HG03460 (cell line): ENCODE results near the gene GMDS.

Experiments
- ATAC-seq: cut with Tn5 transposase; IDR thresholded peaks from one replicate; pipeline ENCODE4 v1.9.1; 2021; ENCODE audit not compliant: unreplicated experiment

GMDS gene

DNA sequence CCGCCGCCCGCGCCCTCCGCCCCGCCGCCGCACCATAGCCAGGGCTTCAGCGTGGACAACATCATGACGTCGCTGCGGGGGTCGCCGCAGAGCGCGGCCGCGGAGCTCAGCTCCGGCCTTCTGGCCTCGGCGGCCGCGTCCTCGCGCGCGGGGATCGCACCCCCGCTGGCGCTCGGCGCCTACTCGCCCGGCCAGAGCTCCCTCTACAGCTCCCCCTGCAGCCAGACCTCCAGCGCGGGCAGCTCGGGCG is 634.2 kb downstream of the GMDS start:
- ATAC-seq: no peak

- no peak for ATAC-seq
These were observed 634.7 kb downstream of the GMDS start for GRCh38 chr6:1610497-1611321.

- ATAC-seq: no peak
These were observed 635.5 kb downstream of the GMDS start, which contains the start of gene FOXC1 for GRCh38 chr6:1609648-1610496. FOXC1 (plus strand) TSS chr6:1609915; CDS start chr6:1610446, 531 bp downstream.

DNA sequence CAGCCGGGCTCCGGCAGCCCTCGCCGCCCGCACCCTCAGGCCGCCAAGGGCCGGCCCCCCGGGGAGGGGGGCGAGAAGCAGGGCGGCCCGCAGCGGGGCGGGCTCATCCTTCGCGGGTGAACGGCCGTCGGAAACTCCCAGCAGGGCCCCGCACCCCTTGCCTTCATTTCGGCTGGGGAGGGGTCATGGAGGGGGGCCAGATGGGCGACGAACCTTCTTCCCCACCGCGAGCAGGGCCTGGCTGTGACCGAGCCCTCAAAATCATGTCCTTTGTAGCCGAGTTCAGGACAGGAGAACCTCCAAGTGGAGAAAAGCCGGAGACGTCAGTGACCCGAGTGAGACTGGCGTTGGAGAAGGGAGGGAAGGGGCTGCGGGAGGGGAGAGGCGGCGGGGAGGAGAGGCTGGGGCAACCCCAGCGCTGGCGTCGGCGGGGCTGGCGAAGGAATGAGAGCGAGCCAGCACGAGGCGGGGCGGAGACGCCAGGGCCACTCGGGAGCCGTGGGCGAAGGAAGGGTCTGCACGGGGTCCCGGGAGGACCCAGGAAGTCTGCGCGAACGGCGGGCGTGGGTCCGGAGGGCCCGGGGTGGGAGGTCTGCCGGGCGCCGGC is 636.3 kb downstream of the GMDS start:
- no peak for ATAC-seq

- ATAC-seq: no peak
These were observed 637.0 kb downstream of the GMDS start for GRCh38 chr6:1608222-1609040.

GRCh38 chr6:1607516-1608221 is 637.7 kb downstream of the GMDS start:
- ATAC-seq: no peak

- ATAC-seq: no peak
These were observed 638.5 kb downstream of the GMDS start for GRCh38 chr6:1606780-1607515.

- ATAC-seq: no peak
These were observed 639.3 kb downstream of the GMDS start for GRCh38 chr6:1605893-1606779.

DNA sequence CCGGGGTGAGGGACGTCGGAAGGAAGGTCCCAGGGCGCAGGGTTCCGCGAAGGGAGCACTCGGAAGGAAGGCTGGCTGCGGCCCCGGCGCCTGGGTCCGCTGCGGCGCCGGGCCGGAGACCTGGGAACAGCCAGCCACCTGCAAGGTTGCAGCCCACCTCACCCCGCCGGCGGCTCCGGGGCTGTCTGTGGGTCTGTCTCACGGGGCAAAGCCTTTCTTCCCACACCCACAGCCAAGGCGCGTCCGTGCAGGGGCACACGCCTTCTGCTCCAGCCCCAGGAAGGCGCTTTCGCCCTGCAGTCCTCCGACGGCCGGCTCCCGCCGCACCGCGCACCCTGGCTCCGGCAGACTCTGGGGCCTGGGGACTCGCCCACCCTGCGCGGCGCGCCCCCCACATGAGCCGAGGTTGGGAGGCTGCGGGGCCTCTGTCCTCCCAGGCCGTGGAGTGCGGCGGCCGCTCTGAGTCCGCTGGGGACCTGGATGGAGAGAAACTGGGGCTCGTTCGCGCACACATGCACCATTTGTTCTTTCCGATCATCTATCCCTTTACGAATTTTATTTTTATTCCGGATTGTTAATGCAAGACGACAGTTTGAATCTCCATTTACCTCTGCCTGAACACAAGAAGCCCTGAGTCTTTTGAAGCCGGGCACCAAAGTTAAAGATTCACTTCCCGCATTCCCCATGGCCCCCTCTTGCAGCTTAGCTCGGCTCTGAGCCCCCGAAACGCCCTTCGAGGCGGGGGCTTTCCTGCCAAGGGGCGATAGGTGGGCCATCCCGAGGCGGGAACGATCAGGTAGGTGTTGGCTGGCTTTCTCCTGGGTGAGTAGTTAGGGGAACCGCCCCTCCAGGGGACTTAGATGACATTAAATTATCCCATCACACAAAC is 640.2 kb downstream of the GMDS start:
- ATAC-seq: no peak

DNA sequence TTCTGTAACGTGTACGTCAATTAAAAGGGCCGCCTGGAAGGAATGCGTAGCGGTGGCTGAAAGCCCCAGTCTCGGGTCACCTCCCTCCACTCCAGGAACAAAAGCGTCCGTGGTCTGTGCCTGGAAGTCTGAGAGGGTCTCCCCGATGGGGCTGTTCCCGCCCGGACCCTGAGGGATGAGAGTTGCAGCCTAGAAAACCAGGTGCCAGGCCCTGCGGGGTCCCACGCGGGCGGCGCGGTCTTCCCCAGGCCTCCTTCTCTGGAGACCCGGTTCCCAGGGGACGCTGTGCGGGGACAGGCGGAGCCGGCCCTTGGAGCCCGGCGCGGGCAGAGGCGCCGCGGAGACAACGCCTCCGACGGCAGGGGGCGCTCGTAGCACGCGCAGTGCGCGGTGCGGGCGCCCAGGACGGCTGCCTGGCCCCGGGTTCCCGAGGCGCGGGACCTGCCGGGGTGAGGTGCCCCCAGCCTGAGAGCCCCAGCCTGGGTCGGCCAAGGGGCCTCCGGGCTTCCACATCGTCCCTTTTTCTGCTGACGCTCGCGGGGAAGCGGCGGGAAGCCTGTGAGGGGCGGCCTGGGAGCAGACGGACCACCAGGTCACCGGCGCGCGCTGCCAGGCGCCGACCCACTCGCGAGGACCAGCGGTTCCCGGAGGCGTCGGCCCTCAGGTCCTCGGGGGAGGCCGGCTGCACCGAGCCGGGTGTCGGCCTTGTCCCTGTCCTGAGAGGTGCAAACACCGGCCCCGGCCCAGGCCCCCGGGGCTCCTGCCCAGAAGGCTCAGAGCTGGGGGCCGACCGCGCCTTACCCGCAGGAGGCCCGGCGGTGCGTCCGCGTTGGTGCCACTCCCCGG is 641.0 kb downstream of the GMDS start:
- ATAC-seq: peak; percentile 66

DNA sequence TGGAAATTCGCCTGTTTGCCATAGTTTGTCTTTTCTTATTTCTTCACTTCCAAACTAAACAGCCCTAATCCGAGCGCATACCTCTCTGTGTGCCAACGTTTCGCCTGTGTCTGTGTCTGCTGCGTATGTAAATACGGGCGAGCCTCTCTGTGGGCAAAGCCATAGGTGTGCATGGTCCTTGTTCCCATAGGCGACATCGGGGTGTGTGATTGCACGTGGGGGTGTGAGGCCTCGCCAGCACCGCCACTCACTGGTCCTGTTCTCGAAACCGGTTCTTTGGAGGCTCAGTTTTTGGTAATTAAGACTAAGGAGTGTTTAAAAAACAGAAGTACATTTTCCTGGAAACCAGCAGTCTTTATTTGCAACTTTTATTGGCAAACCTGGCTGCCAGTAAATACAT is 641.7 kb downstream of the GMDS start:
- no peak for ATAC-seq

GRCh38 chr6:1602049-1602713 is 643.2 kb downstream of the GMDS start:
- no peak for ATAC-seq

DNA sequence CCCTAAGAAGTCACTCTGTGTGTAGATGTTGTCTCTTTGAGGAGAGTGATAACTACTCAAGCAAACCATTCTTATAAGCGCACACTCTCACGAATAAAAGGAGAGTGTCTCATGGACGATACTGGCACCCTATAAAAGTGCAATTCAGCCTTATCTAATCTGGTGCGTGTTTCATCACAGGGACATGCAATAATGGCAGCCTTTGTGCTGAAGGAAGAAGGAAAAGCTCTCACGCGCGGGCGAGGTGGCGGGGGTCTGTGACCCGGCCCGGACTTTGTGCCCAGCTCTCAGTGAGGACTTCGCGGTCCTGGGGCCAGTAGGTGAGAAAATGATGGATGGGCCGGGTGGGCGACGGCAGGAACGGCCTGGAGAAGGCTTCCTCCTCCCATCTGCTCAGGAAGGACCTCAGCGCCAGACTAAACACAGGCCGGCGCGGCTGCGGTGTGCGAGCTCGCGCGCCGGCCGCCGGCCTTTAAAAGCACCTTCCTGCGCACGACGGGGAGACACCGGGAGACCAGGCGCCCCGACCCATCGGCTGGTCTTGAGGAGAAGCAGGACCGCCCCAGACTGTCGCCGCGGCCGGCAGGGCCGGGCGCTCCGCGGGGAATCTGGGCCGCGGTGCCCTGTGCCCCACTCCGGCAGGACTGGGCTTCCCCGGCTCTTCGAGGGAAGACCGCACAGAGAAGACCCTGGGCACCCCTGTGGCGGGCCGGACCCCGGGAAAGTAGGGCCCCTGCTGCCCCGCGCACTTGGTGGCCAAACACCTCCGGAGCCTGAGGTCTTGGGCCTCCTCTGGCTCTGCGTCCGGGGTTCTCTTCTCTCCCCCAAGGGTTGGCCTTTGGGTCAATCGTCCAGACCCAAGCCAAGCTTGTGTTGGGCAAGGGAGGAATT is 644.0 kb downstream of the GMDS start:
- ATAC-seq: no peak

GRCh38 chr6:1600764-1601157 is 644.6 kb downstream of the GMDS start:
- ATAC-seq: no peak

DNA sequence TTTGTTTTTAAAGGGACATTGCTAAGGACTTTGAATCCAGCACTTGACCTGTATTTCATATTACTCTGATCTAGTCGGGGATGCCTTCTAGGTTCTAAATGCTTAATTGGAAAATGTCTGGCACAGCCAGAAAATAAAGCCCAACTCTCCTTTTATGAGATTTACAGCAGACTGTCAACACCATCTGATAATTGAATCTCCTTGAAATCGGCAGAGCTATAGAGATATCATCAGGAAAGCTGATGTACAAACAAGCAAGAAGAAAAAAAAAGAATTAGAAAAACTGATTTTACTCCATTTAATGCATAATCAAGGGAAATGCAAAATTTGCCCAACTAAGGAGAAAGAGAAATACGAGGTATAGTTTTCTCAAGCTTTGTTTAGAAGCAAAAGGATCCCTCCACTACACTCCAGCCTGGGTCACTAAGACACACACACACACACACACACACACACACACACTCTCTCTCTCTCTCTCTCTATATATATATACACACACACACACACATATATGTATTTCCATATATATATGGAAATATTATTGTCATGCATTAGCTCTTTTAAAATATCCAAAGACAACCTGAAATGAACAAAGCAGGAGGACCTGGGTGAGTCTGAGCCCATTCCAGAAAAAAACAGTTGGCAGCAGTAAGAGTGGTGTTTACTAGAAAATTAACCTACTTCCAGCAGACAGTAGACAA is 645.2 kb downstream of the GMDS start:
- ATAC-seq: no peak
